GM20000 (cell line): ENCODE results near the gene C1orf185.
A peak's percentile ranks its signal among the peaks of the same experiment; 100 is the strongest.
"Not testable (repeated sequence)": the region's sequence is repeated elsewhere in the genome, so short reads cannot be mapped to it uniquely, and the experiment has no call there.

Experiments
- DNase-seq: peaks from one replicate; pipeline ENCODE4 v3.0.0; 2012; ENCODE audit warnings: low spot score
- TF ChIP-seq, protein P1 (sequence below): IDR thresholded peaks from 2 replicates; pipeline ENCODE4 v1.5.1; 2012; ENCODE audit warnings: mild to moderate bottlenecking, control low read depth; ENCODE audit errors: extremely low read depth, missing control alignments

C1orf185 gene

GRCh38 chr1:51100264-51100880 lies 1.7 kb upstream of the C1orf185 start:
- TF ChIP-seq, protein P1, sequence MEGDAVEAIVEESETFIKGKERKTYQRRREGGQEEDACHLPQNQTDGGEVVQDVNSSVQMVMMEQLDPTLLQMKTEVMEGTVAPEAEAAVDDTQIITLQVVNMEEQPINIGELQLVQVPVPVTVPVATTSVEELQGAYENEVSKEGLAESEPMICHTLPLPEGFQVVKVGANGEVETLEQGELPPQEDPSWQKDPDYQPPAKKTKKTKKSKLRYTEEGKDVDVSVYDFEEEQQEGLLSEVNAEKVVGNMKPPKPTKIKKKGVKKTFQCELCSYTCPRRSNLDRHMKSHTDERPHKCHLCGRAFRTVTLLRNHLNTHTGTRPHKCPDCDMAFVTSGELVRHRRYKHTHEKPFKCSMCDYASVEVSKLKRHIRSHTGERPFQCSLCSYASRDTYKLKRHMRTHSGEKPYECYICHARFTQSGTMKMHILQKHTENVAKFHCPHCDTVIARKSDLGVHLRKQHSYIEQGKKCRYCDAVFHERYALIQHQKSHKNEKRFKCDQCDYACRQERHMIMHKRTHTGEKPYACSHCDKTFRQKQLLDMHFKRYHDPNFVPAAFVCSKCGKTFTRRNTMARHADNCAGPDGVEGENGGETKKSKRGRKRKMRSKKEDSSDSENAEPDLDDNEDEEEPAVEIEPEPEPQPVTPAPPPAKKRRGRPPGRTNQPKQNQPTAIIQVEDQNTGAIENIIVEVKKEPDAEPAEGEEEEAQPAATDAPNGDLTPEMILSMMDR: no peak
- peak; percentile 38 for DNase-seq

GRCh38 chr1:51114137-51114536 lies 12.1 kb downstream of the C1orf185 start:
- no peak for DNase-seq
- TF ChIP-seq, protein P1: no peak

DNA sequence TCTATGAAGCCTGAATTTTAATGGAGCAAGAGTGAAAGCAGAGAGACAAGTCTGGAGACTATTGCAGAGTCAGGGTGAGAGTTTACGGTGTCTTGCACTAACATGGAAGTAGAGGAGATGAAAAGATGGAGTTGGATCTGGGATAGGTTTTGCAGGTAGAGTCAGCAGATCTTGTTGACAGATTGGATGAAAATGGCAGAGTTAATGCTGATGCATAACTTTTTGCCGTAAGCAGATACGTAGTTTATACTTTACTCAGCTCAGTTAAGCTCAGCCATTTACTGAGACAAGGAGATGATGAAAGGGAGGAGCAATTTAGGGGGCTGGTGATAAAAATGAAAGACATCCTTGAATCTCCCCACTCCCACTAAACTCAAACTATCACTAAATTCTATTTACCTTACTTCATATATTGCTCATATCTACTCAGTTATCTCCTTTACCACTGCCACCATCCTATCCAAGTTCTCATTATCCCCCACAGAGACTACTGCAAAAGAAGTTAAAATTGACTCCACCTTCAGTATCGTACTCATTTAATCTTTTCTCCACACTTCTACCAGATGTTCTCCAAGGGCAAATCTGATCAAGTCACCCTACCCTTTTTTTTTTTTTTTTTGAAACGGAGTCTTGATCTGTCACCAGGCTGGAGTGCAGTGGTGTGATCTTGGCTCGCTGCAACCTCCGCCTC lies 13.8 kb downstream of the C1orf185 start:
- DNase-seq: no peak
- TF ChIP-seq, protein P1: no peak

DNA sequence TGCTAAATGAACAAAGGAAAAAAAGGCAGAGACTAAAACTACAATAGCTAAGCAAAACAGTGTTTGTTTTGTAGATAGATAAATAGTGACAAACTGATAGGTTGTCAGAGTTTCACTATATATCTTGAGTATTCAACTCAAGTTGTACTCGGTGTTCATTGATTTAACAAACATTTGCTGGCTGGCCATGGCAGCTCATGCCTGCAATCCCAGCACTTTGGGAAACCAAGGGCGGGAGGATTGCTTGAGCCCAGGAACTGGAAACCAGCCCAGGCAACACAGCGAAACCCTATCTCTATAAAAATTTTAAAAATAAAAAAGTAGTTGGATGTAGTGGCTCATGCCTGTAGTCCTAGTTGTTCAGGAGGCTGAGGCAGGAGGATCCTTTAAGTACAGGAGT lies 17.3 kb downstream of the C1orf185 start:
- no peak for DNase-seq
- TF ChIP-seq, protein P1: no peak

- no peak for DNase-seq
- TF ChIP-seq, protein P1: no peak
Observed at GRCh38 chr1:51120629-51121028, 18.6 kb downstream of the C1orf185 start.

DNA sequence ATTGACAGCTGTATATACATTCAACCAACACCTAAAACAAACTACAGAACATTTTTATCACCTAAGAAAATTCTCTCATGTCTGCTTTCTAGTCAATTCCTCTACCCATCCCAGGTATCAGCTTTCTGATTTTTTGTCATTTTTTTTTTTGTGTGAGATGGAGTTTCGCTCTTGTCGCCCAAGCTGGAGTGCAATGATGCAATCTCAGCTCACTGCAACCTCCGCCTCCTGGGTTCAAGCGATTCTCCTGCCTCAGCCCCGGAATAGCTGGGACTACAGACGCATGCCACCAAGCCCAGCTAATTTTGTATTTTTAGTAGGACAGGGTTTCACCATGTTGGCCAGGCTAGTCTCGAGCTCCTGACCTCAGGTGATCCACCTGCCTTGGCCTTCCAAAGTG lies 25.1 kb downstream of the C1orf185 start:
- not testable (repeated sequence) for DNase-seq

GRCh38 chr1:51131185-51131584 lies 29.2 kb downstream of the C1orf185 start:
- DNase-seq: peak; percentile 8
- TF ChIP-seq, protein P1: no peak

- DNase-seq: no peak
- TF ChIP-seq, protein P1: no peak
Observed at GRCh38 chr1:51133045-51133444, 31.0 kb downstream of the C1orf185 start.

GRCh38 chr1:51137696-51138095 lies 35.7 kb downstream of the C1orf185 start:
- DNase-seq: not testable (repeated sequence)
